NCI-H345 treated with DMSO at 0.1 percent for 48 hours (cell line): ENCODE results near the gene PNLIPRP2.

Source experiments
- DNase-seq: peaks from one replicate; lab custom pipeline; 2025; ENCODE audit not compliant: unreplicated experiment; lab: John Stamatoyannopoulos, UW

Gene PNLIPRP2

GRCh38 chr10:116679351-116679750 is 58.6 kb downstream of the PNLIPRP2 start:
- DNase-seq, result no peak

- DNase-seq, result no peak
Observed at GRCh38 chr10:116683166-116683565, 62.4 kb downstream of the PNLIPRP2 start.

- DNase-seq, result no peak
Observed at GRCh38 chr10:116683821-116684220, 63.1 kb downstream of the PNLIPRP2 start.

GRCh38 chr10:116684781-116685180 is 64.0 kb downstream of the PNLIPRP2 start:
- DNase-seq, result no peak

- no peak for DNase-seq
Observed at GRCh38 chr10:116685807-116686206, 65.1 kb downstream of the PNLIPRP2 start.

- DNase-seq, result no peak
Observed at GRCh38 chr10:116686632-116687031, 65.9 kb downstream of the PNLIPRP2 start.

GRCh38 chr10:116687633-116688032 is 66.9 kb downstream of the PNLIPRP2 start:
- no peak for DNase-seq

- no peak for DNase-seq
Observed at GRCh38 chr10:116688241-116688711, 67.5 kb downstream of the PNLIPRP2 start.

- DNase-seq, result no peak
Observed at GRCh38 chr10:116688741-116689495, 68.2 kb downstream of the PNLIPRP2 start.

GRCh38 chr10:116689744-116690143 is 69.0 kb downstream of the PNLIPRP2 start:
- DNase-seq, result no peak

- no peak for DNase-seq
Observed at GRCh38 chr10:116690356-116691322, 69.9 kb downstream of the PNLIPRP2 start.

- no peak for DNase-seq
Observed at GRCh38 chr10:116691635-116692034, 70.9 kb downstream of the PNLIPRP2 start.

GRCh38 chr10:116692225-116692624 is 71.5 kb downstream of the PNLIPRP2 start:
- no peak for DNase-seq

GRCh38 chr10:116694243-116694926 is 73.6 kb downstream of the PNLIPRP2 start:
- DNase-seq, result no peak
